ENCODE results near the gene FMOD. TPM values are rescaled to one million over a fixed set of nuclear protein-coding genes. Genes with fewer than 3 reads are reported as not detected.

Gene FMOD
- total RNA-seq, 4 donors from 2014 or later: 50.6 to 179 (median 90.4) TPM

GRCh38 chr1:203349166-203349565 lies 1.8 kb downstream of the FMOD start:
- ATAC-seq (ENCODE audit: low FRiP score): no peak
- no peak for TF ChIP-seq CTCF (IDR thresholded peaks at IDR 0.05)

DNA sequence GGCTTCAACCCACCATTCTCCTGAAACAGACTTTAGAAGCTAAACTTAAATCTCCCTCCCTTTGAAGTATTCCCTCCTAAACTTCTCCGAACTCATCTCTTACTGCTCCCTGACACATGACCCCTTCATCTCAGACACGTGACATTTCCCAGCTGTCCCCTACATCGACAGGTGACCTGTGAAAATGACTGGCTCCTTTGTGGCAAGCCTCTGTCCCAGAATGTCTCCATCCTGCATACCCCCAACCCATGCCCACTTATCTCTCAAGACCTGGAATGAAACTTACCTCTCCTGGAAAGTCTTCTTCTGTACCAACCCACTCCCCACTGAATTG lies 4.2 kb downstream of the FMOD start:
- no peak for TF ChIP-seq CTCF (IDR thresholded peaks at IDR 0.05)
- ATAC-seq (ENCODE audit: low FRiP score) (no peak), DNase-seq (ENCODE audit: low spot score) (no peak)

More at GRCh38 chr1:203349166-203349565, 1.8 kb downstream of the FMOD start:
- no peak for DNase-seq (ENCODE audit: low spot score)

- no peak for TF ChIP-seq CTCF (IDR thresholded peaks at IDR 0.05)
- no peak for DNase-seq (ENCODE audit: low spot score)
- no peak for ATAC-seq (ENCODE audit: low FRiP score)
Measured at GRCh38 chr1:203346060-203346768, 4.7 kb downstream of the FMOD start.

- no peak for TF ChIP-seq CTCF (IDR thresholded peaks at IDR 0.05)
- DNase-seq (ENCODE audit: low spot score) (no peak), ATAC-seq (ENCODE audit: low FRiP score) (no peak)
Measured at GRCh38 chr1:203343956-203344754, 6.8 kb downstream of the FMOD start.

DNA sequence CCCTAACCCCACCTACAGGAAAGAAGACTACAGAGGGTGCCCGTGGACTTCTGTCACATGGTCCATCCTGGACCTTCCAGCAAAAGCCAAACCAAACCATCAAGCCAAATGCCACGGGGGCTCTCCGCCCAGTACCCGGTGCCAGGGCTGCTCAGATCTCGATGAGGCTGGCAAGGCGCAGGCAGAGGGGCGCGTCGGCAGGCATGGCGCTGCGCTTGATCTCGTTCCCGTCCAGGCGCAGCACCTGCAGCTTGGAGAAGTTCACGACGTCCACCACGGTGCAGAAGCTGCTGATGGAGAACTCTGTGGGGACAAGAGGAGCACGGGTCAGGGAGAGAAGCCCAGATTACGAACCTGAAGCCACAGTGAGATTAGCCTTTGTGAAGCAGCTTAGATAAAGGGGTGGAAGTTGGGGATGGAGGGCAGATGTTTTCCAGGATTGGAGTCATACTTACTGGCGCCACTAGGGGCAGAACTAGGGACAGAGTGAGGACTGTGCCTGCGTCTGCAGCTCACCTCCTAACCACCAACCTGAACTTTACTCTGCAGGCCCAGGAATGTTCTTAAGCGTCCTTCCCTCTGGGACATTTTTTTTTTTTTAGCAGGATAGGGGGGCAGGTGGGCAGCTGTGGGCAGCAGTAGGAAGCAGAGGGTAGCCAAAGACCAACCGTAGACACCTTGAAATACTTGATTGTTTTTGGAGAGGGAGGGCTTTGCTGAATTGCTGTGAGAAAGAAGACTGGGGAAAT lies 8.6 kb downstream of the FMOD start:
- DNase-seq (ENCODE audit: low spot score) (no peak), ATAC-seq (ENCODE audit: low FRiP score) (no peak)
- no peak for TF ChIP-seq CTCF (IDR thresholded peaks at IDR 0.05)

GRCh38 chr1:203340112-203340790 lies 10.7 kb downstream of the FMOD start:
- peak in 2 of 3 donors; percentile 44 to 77 for TF ChIP-seq CTCF (IDR thresholded peaks at IDR 0.05)
- ATAC-seq (ENCODE audit: low FRiP score) (peak; percentile 72), DNase-seq (ENCODE audit: low spot score) (no peak)

All from omental fat pad (tissue), 4 donors.